Activated T-helper 9 cell treated with anti-CD3 and anti-CD28 coated beads, Interleukin-2, amount 50 U/mL, for 16 hours (primary cell): ENCODE results near the gene IL31.
"Not testable (repeated sequence)": the region's sequence is repeated elsewhere in the genome, so short reads cannot be mapped to it uniquely, and the experiment has no call there.

Experiments used
- DNase-seq: peaks from one replicate; pipeline ENCODE4 v3.0.0-alpha.2; 2020; ENCODE audit warnings: low read depth

The IL31 gene

GRCh38 chr12:122192441-122192840 lies 18.4 kb upstream of the IL31 start:
- DNase-seq, result no peak

- DNase-seq, result no peak
Measured at GRCh38 chr12:122190842-122191668, 17.0 kb upstream of the IL31 start.

GRCh38 chr12:122189626-122190475 lies 15.8 kb upstream of the IL31 start:
- DNase-seq, result no peak

GRCh38 chr12:122187466-122187865 lies 13.4 kb upstream of the IL31 start:
- no peak for DNase-seq

GRCh38 chr12:122185494-122186082 lies 11.6 kb upstream of the IL31 start:
- no peak for DNase-seq

GRCh38 chr12:122185079-122185478 lies 11.1 kb upstream of the IL31 start:
- no peak for DNase-seq

- no peak for DNase-seq
Measured at GRCh38 chr12:122184517-122184916, 10.5 kb upstream of the IL31 start.

GRCh38 chr12:122183588-122183940 lies 9.5 kb upstream of the IL31 start:
- no peak for DNase-seq

GRCh38 chr12:122182887-122183587 lies 9.0 kb upstream of the IL31 start, which contains the start of gene LRRC43:
Gene LRRC43 (plus strand): TSS chr12:122183123. CDS start chr12:122183145, 22 bp downstream.
- DNase-seq, result no peak

- DNase-seq, result not testable (repeated sequence)
Measured at GRCh38 chr12:122176473-122176872, 2.5 kb upstream of the IL31 start.

- DNase-seq, result no peak
Measured at GRCh38 chr12:122172262-122172939, 1.6 kb downstream of the IL31 start.

- no peak for DNase-seq
Measured at GRCh38 chr12:122171399-122171798, 2.6 kb downstream of the IL31 start.

- DNase-seq, result no peak
Measured at GRCh38 chr12:122168492-122168891, 5.5 kb downstream of the IL31 start.

- DNase-seq, result no peak
Measured at GRCh38 chr12:122167356-122167925, 6.6 kb downstream of the IL31 start.

- peak; percentile 10 for DNase-seq
Measured at GRCh38 chr12:122166422-122167349, 7.3 kb downstream of the IL31 start.

- no peak for DNase-seq
Measured at GRCh38 chr12:122162976-122163375, 11.0 kb downstream of the IL31 start.

- DNase-seq, result no peak
Measured at GRCh38 chr12:122161682-122162081, 12.3 kb downstream of the IL31 start.

GRCh38 chr12:122160761-122161160 lies 13.3 kb downstream of the IL31 start:
- DNase-seq, result no peak

- DNase-seq, result no peak
Measured at GRCh38 chr12:122159882-122160281, 14.1 kb downstream of the IL31 start.

GRCh38 chr12:122158700-122159285 lies 15.2 kb downstream of the IL31 start:
- DNase-seq, result no peak
